Measurements from ENCODE around the gene PAK5. TPM values are rescaled to one million over a fixed set of nuclear protein-coding genes. Genes with fewer than 3 reads are reported as not detected.

Gene PAK5
- total RNA-seq, 4 donors from 2014 or later, result 0.07 TPM; not detected in 3

GRCh38 chr20:9506964-9507369 lies 331.9 kb downstream of the PAK5 start:
- intact Hi-C loops (cut with DNase I; ENCODE audit: low total_unique reads), result no loop called here
- no peak overlapping the region for H3K4me3 ChIP-seq
- H3K36me3 ChIP-seq, result no peaks in the 10 kb centered on the region
- H3K4me1 ChIP-seq, result no peaks in the 10 kb centered on the region
- H3K27me3 ChIP-seq, result peaks cover 0 to 2% of the 10 kb centered on the region in 2 donors
- no peak for DNase-seq
- TF ChIP-seq POLR2A (IDR thresholded peaks at IDR 0.05) (no peak), CTCF (IDR thresholded peaks at IDR 0.05) (no peak)
- H3K27ac ChIP-seq, result no peak overlapping the region
- H3K9me3 ChIP-seq, result no peaks in the 10 kb centered on the region

GRCh38 chr20:9506280-9506821 lies 332.5 kb downstream of the PAK5 start:
- Histone ChIP-seq H3K36me3 (no peaks in the 10 kb centered on the region), H3K4me1 (no peaks in the 10 kb centered on the region), H3K9me3 (no peaks in the 10 kb centered on the region), H3K4me3 (no peak overlapping the region), H3K27ac (no peak overlapping the region), H3K27me3 (no peaks in the 10 kb centered on the region)
- intact Hi-C loops (cut with DNase I; ENCODE audit: low total_unique reads), result no loop called here
- TF ChIP-seq CTCF (IDR thresholded peaks at IDR 0.05) (no peak), POLR2A (IDR thresholded peaks at IDR 0.05) (no peak)
- DNase-seq, result no peak

GRCh38 chr20:9503526-9504245 lies 335.2 kb downstream of the PAK5 start:
- Histone ChIP-seq H3K4me3 (no peak overlapping the region), H3K36me3 (no peaks in the 10 kb centered on the region), H3K9me3 (no peaks in the 10 kb centered on the region), H3K27me3 (no peaks in the 10 kb centered on the region), H3K27ac (no peak overlapping the region), H3K4me1 (no peaks in the 10 kb centered on the region)
- DNase-seq, result no peak
- TF ChIP-seq POLR2A (IDR thresholded peaks at IDR 0.05), result no peak
- TF ChIP-seq CTCF (IDR thresholded peaks at IDR 0.05), result no peak
- intact Hi-C loops (cut with DNase I; ENCODE audit: low total_unique reads), result no loop called here

GRCh38 chr20:9501473-9501872 lies 337.4 kb downstream of the PAK5 start:
- TF ChIP-seq POLR2A (IDR thresholded peaks at IDR 0.05) (no peak), CTCF (IDR thresholded peaks at IDR 0.05) (no peak)
- Histone ChIP-seq H3K27me3 (no peaks in the 10 kb centered on the region), H3K4me3 (no peak overlapping the region), H3K27ac (no peak overlapping the region), H3K9me3 (no peaks in the 10 kb centered on the region), H3K4me1 (no peaks in the 10 kb centered on the region), H3K36me3 (no peaks in the 10 kb centered on the region)
- no peak for DNase-seq
- intact Hi-C loops (cut with DNase I; ENCODE audit: low total_unique reads), result no loop called here

GRCh38 chr20:9500121-9500520 lies 338.8 kb downstream of the PAK5 start:
- Histone ChIP-seq H3K4me3 (no peak overlapping the region), H3K27ac (no peak overlapping the region), H3K27me3 (no peaks in the 10 kb centered on the region), H3K4me1 (no peaks in the 10 kb centered on the region), H3K36me3 (no peaks in the 10 kb centered on the region), H3K9me3 (no peaks in the 10 kb centered on the region)
- no peak for DNase-seq
- intact Hi-C loops (cut with DNase I; ENCODE audit: low total_unique reads), result no loop called here
- TF ChIP-seq POLR2A (IDR thresholded peaks at IDR 0.05) (no peak), CTCF (IDR thresholded peaks at IDR 0.05) (no peak)

Measured in uterus (tissue), 4 donors.